ENCODE measurements around the gene MLPH. TPM values are rescaled to one million over a fixed set of nuclear protein-coding genes. Genes with fewer than 3 reads are reported as not detected.
A peak's percentile ranks its signal among the peaks of the same experiment; 100 is the strongest.

MLPH gene
- total and polyA plus RNA-seq, 12 donors, result 0.12 to 3.6 (median 0.84) TPM; not detected in 1

DNA sequence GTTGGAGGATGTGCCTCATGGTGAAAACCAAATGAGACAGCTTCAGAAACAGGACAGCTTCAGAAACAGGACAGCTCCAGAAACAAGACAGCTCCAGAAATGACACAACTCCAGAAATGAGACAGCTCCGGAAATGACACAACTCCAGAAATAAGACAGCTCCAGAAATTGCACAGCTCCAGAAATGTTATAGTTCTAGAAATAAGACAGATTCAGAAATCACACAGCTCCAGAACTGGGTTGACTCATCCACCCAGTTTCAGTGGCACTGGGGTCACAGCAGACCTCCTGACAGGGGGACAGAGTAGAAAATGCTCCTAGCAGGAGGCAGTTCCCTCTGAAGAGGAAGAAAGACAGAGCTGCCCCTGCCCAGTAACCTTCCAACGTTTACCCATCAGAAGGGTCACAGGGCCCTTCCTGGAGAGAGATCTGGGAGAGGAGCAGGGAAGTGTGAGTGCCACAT, 46.2 kb upstream of the MLPH start:
- Histone ChIP-seq H3K27me3 (no peaks in the 10 kb centered on the region), H3K4me1 (replicated peaks in 1 of 2) (no peaks in the 10 kb centered on the region), H3K4me3 (no peak overlapping the region), H3K36me3 (replicated peaks in 1 of 2) (no peaks in the 10 kb centered on the region), H3K27ac (peak overlapping the region in 1 of 5 donors; percentile 36), H3K9me3 (replicated peaks in 1 of 3) (no peaks in the 10 kb centered on the region)
- no peak for DNase-seq
- 36 to 48% (median 40%) methylated on average over 2 of the region's 2 CpGs for WGBS, 4 donors
- TF ChIP-seq, protein P1, sequence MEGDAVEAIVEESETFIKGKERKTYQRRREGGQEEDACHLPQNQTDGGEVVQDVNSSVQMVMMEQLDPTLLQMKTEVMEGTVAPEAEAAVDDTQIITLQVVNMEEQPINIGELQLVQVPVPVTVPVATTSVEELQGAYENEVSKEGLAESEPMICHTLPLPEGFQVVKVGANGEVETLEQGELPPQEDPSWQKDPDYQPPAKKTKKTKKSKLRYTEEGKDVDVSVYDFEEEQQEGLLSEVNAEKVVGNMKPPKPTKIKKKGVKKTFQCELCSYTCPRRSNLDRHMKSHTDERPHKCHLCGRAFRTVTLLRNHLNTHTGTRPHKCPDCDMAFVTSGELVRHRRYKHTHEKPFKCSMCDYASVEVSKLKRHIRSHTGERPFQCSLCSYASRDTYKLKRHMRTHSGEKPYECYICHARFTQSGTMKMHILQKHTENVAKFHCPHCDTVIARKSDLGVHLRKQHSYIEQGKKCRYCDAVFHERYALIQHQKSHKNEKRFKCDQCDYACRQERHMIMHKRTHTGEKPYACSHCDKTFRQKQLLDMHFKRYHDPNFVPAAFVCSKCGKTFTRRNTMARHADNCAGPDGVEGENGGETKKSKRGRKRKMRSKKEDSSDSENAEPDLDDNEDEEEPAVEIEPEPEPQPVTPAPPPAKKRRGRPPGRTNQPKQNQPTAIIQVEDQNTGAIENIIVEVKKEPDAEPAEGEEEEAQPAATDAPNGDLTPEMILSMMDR (IDR thresholded peaks at IDR 0.05), result no peak
- TF ChIP-seq POLR2A (IDR thresholded peaks at IDR 0.05), result no peak
- intact Hi-C loops (cut with DNase I), result no loop called here

DNA sequence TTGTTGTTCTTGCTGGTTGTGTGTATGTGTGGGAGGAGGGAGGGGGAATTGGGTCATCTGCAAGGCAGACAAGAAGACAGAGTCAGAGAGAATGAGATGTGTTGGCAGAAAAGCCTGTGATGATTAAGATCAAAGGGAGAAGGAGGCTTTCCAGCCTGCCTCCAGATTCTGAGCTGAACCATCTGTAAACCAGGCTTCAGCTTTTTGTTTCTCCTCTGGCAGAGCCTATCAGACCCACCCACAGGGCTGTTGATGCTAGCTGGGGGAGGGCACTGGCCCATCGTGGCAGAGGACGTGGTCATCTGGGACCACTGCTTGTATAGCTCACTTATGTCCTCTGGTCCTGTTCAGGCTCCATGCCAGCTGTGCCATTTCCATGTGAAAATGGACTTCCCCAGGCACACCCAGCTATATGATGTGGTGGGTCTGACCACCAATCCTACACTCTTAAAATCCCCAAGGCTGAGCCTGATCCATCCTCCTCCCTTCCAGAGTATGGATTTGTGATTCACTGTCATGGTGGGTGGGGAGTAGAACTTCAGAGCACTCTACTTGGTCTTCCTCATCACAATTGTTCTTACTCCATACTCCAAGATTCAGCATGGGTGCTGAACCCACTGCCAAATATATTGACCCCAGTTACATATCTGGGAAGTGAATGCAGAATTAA, 45.3 kb upstream of the MLPH start:
- no peak overlapping the region for H3K27ac ChIP-seq

DNA sequence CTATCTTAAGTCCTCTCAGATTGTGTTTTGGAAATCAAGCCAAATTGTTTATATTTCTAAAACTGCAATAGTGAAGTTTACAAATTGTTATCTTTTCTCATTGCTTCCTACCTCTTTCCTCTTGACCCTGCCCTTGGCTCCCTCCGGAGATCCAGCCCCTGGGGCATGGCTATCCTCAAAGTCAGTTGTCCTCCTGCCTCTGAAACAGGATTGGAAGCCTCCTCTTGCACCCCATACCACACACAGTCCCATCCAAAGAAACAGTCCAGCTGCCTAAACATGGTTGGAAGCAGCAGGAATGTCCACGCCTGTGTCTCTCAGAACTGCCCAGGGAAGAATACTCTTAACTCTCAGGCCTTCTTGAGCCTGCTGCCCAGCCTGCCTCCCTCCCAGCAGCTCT, 43.0 kb upstream of the MLPH start:
- no peak overlapping the region for H3K27ac ChIP-seq
- H3K4me3 ChIP-seq, result no peak overlapping the region
- no peaks in the 10 kb centered on the region for H3K27me3 ChIP-seq
- no peak for DNase-seq
- intact Hi-C loops (cut with DNase I), result no loop called here
- H3K9me3 ChIP-seq (replicated peaks in 1 of 3), result no peaks in the 10 kb centered on the region
- 72 to 82% (median 78%) methylated on average over 2 of the region's 2 CpGs for WGBS, 4 donors
- peaks cover 0 to under 1% of the 10 kb centered on the region in 2 donors for H3K4me1 ChIP-seq (replicated peaks in 1 of 2)
- TF ChIP-seq, protein P1 (IDR thresholded peaks at IDR 0.05), result no peak
- no peak for TF ChIP-seq POLR2A (IDR thresholded peaks at IDR 0.05)
- no peaks in the 10 kb centered on the region for H3K36me3 ChIP-seq (replicated peaks in 1 of 2)

More for the DNA sequence above, 45.3 kb upstream of the MLPH start:
- Histone ChIP-seq H3K4me1 (replicated peaks in 1 of 2) (no peaks in the 10 kb centered on the region), H3K36me3 (replicated peaks in 1 of 2) (no peaks in the 10 kb centered on the region), H3K27me3 (no peaks in the 10 kb centered on the region), H3K4me3 (no peak overlapping the region), H3K9me3 (replicated peaks in 1 of 3) (no peaks in the 10 kb centered on the region)
- DNase-seq, result no peak
- WGBS, 4 donors, result 37 to 55% (median 38%) methylated on average over 2 of the region's 2 CpGs; no CpG with 5 or more reads in 1 of the 4 donors
- no peak for TF ChIP-seq POLR2A (IDR thresholded peaks at IDR 0.05)
- TF ChIP-seq, protein P1 (IDR thresholded peaks at IDR 0.05), result no peak
- intact Hi-C loops (cut with DNase I), result no loop called here

DNA sequence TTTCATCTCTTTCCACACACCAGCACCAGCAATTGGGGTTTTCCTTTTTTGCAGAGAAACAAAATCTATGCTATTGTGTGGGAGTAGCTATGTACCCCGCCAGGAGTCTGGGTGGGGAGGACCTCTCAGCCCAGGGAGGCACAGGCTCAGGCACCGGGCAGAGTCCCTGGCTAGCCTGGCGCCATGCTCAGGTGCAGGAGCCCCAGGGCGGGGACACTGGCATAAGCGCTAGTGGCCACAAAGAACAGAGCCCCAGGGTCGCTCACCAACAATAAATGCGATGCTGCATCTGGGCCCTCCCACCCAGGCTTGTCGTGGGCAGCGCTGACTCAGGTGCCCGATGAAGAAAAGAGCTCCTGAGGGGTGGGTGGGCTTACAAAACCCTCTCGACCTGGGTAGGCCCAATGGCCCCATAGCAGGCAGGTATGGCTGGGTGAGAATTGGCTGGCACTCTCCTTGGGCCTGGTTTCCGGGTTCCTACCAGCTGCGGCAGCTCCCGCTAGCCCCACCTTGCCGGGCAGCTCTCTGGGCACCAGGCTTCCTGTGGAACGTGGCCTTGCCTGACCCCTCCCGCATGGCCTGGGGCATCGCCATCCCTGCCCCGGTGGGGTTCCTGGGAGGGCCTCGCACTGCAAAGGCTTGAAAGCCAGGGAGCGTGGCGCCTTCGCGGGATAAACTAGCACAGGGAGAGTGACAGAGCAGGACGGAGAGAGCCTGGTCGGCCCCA, 41.3 kb upstream of the MLPH start:
- H3K36me3 ChIP-seq (replicated peaks in 1 of 2), result no peaks in the 10 kb centered on the region
- no peaks in the 10 kb centered on the region for H3K27me3 ChIP-seq
- H3K9me3 ChIP-seq (replicated peaks in 1 of 3), result no peaks in the 10 kb centered on the region
- intact Hi-C loops (cut with DNase I), result no loop called here
- peak in 1 of 7 donors; percentile 20 for DNase-seq
- H3K27ac ChIP-seq, result no peak overlapping the region
- H3K4me3 ChIP-seq, result no peak overlapping the region
- peaks cover 0 to 7% of the 10 kb centered on the region in 2 donors for H3K4me1 ChIP-seq (replicated peaks in 1 of 2)
- TF ChIP-seq POLR2A (IDR thresholded peaks at IDR 0.05), result no peak
- TF ChIP-seq, protein P1 (IDR thresholded peaks at IDR 0.05), result no peak
- WGBS, 4 donors, result 85 to 93% (median 91%) methylated on average over 6 to 26 of the region's 26 CpGs
